GM18907 (cell line): ENCODE measurements around the gene HSPG2.
"Not testable (repeated sequence)": the region's sequence is repeated elsewhere in the genome, so short reads cannot be mapped to it uniquely, and the experiment has no call there.

Source experiments
- ATAC-seq: cut with Tn5 transposase; IDR thresholded peaks from one replicate; pipeline ENCODE4 v1.9.1; 2021; ENCODE audit warnings: mild to moderate bottlenecking, moderate library complexity; ENCODE audit not compliant: unreplicated experiment

The HSPG2 gene

GRCh38 chr1:21956720-21957552 lies 19.8 kb upstream of the HSPG2 start:
- no peak for ATAC-seq

- no peak for ATAC-seq
Measured at GRCh38 chr1:21955501-21956281, 18.6 kb upstream of the HSPG2 start.

- ATAC-seq = no peak
Measured at GRCh38 chr1:21955058-21955457, 17.9 kb upstream of the HSPG2 start.

- ATAC-seq = no peak
Measured at GRCh38 chr1:21952786-21953520, 15.8 kb upstream of the HSPG2 start.

- ATAC-seq = no peak
Measured at GRCh38 chr1:21951226-21951870, 14.2 kb upstream of the HSPG2 start.

GRCh38 chr1:21950734-21951133 lies 13.6 kb upstream of the HSPG2 start:
- ATAC-seq = no peak

GRCh38 chr1:21946836-21947587 lies 9.9 kb upstream of the HSPG2 start:
- ATAC-seq = no peak

- ATAC-seq = no peak
Measured at GRCh38 chr1:21944733-21945073, 7.6 kb upstream of the HSPG2 start.

- ATAC-seq = not testable (repeated sequence)
Measured at GRCh38 chr1:21942959-21943640, 6.0 kb upstream of the HSPG2 start.

- no peak for ATAC-seq
Measured at GRCh38 chr1:21942464-21942863, 5.4 kb upstream of the HSPG2 start.

- no peak for ATAC-seq
Measured at GRCh38 chr1:21941370-21941769, 4.3 kb upstream of the HSPG2 start.

- no peak for ATAC-seq
Measured at GRCh38 chr1:21940492-21940891, 3.4 kb upstream of the HSPG2 start.

GRCh38 chr1:21939650-21940374 lies 2.7 kb upstream of the HSPG2 start:
- ATAC-seq = no peak

- ATAC-seq = no peak
Measured at GRCh38 chr1:21938732-21939538, 1.8 kb upstream of the HSPG2 start.

- peak; percentile 55 for ATAC-seq
Measured at GRCh38 chr1:21937372-21938121, 437 bp upstream of the HSPG2 start.

GRCh38 chr1:21936366-21937031 lies 611 bp downstream of the HSPG2 start:
- ATAC-seq = peak; percentile 9

GRCh38 chr1:21935891-21936365 lies 1.2 kb downstream of the HSPG2 start:
- no peak for ATAC-seq
